LNCaP clone FGC (cell line): Measurements from ENCODE around the gene GPR108.

Source experiments
- DNase-seq: peaks from one replicate; pipeline ENCODE4 v3.0.0-alpha.2; 2011; ENCODE audit warnings: low read depth
- H3K4me3 ChIP-seq: 2 replicates; pipeline ENCODE4 v1.5.1; 2011; ENCODE audit warnings: mild to moderate bottlenecking, low read depth, low read length, control low read depth
- CTCF ChIP-seq: IDR thresholded peaks from 2 replicates; pipeline ENCODE4 v1.5.1; 2012; ENCODE audit warnings: mild to moderate bottlenecking; ENCODE audit not compliant: control insufficient read depth, insufficient read depth; ENCODE audit errors: extremely low read depth

Gene GPR108

GRCh38 chr19:6744381-6745301, 7.3 kb upstream of the GPR108 start:
- no peak for DNase-seq
- TF ChIP-seq CTCF: no peak
- no peak overlapping the region for H3K4me3 ChIP-seq

DNA sequence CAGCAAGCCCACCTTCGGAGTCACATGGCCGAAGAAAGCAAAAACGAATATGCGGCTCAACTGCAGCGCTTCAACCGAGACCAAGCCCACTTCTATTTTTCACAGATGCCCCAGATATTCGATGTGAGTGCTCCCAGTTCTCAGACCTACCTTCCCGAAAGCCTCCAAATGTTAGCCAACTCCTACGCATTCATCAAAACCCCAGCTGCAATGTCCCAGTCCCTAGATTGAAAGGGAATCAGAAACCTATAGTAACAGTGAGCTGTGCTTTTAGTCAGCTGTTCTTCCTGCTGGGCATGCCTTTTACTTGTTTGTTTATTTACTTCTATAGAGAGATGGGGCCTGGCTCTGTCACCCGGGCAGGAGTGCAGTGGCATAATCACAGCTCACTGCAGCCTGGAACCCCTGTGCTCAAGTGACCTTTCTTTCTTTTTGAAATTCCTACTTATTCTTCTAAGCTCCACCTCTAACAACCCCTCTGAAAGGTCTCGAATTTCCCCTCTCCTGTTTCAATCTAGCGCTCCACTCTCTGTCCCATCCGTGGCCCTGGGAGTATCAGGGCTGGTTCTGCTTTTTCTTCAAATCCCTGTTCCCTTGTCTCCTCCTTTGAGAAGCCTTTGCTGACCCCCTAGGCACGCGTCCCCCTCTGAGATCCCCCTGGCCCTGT, 6.5 kb upstream of the GPR108 start:
- no peak overlapping the region for H3K4me3 ChIP-seq
- TF ChIP-seq CTCF: no peak
- DNase-seq: no peak

DNA sequence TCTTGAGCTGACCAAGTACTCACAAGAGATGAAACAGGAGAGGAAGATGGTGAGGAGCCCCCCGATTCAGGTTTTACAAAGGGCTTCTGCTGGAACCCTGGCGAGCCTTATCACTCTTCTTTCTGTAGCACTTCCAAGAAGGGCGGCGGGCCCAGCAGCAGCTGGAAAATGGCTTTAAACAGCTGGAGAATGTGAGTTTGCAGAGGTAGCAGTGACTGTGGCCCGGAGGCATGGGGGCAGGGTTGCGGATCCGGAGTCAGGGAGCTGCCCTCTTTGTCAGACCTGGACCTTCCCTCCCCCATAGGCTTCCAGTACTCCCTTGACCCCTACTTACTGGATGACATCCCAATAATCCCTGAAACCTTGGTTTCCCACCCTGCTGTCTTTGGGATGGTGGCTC, 5.7 kb upstream of the GPR108 start:
- TF ChIP-seq CTCF: no peak
- no peak for DNase-seq
- H3K4me3 ChIP-seq: no peak overlapping the region

GRCh38 chr19:6740589-6741343, 3.4 kb upstream of the GPR108 start:
- H3K4me3 ChIP-seq: peak overlapping the region; percentile 93
- TF ChIP-seq CTCF: no peak
- no peak for DNase-seq

DNA sequence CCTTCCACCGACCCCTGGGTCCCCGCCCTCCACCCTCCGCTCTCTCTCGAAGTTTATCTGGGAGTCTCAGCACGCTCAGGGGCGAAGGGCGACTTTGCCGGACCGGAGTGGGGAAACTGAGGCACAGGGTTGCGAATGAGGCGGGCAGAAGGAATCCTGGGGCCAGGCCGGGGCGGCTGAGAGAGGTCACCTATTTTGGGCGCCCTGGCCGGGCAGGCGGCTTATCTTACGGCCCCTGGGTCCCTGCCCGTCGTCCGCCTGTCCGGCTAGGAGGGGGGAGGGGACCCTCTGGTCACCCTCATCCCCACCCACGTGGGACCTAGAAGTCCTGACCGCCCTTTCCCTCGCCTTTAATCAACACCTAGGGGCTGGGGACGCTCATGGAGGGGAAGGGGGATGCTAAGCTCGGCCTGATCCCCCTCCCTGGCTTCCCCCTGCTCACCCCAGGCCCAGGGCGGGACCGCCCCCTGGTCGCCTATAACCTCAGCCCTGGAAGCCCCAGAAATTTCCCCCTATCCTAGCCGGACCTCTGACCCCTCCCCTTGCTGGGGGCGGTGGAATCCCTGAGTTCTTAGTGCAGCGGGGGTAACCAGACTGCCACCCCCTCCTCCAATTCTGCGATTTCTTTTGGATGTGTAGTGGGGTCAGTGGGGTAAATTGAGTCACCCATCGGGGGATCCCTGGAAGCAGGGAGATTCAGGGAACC, 2.7 kb upstream of the GPR108 start:
- peak overlapping the region; percentile 93 for H3K4me3 ChIP-seq
- no peak for TF ChIP-seq CTCF
- no peak for DNase-seq

GRCh38 chr19:6739390-6739882, 2.1 kb upstream of the GPR108 start, which contains the start of gene TRIP10:
TSS of gene TRIP10 (plus strand) at chr19:6739680. CDS start at chr19:6739762, 82 bp downstream.
- no peak for DNase-seq
- peak within 1 kb of the TSS; percentile 93 for H3K4me3 ChIP-seq
- no peak for TF ChIP-seq CTCF
